DND-41 (cell line): ENCODE measurements around the gene KCNJ16.

Source experiments
- EZH2 ChIP-seq: IDR thresholded peaks from 3 replicates; pipeline ENCODE4 v1.6.1; 2012; ENCODE audit warnings: borderline replicate concordance, low read depth, mild to moderate bottlenecking, moderate library complexity, low read length, inconsistent platforms; ENCODE audit not compliant: severe bottlenecking
- TF ChIP-seq, protein P1 (sequence below): IDR thresholded peaks from 2 replicates; pipeline ENCODE4 v1.5.1; 2012; ENCODE audit warnings: borderline replicate concordance, low read length, moderate library complexity, mild to moderate bottlenecking; ENCODE audit not compliant: poor library complexity, severe bottlenecking; ENCODE audit errors: extremely low read depth

DNA sequence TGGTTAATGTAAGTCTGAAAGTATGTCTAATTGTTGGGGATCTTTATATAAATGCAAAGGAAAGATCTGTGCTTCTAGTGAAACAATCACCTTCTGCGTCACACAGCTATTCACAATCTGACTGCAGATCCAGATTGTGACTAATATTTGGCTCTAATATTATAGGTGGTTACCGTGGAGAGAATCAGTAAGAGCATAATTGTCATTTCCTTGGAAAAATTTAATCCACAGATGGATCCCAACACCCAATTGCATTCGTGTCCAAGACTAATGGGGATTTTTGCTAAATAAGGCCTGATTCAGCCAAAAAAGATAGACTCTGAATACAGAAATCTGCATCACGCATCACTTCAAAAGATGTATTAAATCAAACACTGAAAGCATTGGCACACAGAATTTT, 91.6 kb downstream of the KCNJ16 start:
- TF ChIP-seq EZH2, result no peak
- TF ChIP-seq, protein P1, sequence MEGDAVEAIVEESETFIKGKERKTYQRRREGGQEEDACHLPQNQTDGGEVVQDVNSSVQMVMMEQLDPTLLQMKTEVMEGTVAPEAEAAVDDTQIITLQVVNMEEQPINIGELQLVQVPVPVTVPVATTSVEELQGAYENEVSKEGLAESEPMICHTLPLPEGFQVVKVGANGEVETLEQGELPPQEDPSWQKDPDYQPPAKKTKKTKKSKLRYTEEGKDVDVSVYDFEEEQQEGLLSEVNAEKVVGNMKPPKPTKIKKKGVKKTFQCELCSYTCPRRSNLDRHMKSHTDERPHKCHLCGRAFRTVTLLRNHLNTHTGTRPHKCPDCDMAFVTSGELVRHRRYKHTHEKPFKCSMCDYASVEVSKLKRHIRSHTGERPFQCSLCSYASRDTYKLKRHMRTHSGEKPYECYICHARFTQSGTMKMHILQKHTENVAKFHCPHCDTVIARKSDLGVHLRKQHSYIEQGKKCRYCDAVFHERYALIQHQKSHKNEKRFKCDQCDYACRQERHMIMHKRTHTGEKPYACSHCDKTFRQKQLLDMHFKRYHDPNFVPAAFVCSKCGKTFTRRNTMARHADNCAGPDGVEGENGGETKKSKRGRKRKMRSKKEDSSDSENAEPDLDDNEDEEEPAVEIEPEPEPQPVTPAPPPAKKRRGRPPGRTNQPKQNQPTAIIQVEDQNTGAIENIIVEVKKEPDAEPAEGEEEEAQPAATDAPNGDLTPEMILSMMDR, result no peak
